Measurements from ENCODE around the gene DIP2C.

Gene DIP2C

GRCh38 chr10:668786-669485 is 20.5 kb downstream of the DIP2C start:
- Histone ChIP-seq H3K4me1 (ENCODE audit: control insufficient read depth, insufficient read depth, low read length) (no peaks in the 10 kb centered on the region), H3K9ac (ENCODE audit: low read length) (no peak overlapping the region), H3K36me3 (ENCODE audit: control insufficient read depth, insufficient read depth, low read length) (no peaks in the 10 kb centered on the region), H3K4me3 (ENCODE audit: low read length) (no peak overlapping the region), H3K9me3 (ENCODE audit: control insufficient read depth, low read length) (no peaks in the 10 kb centered on the region), H3K27me3 (ENCODE audit: control insufficient read depth, insufficient read depth, low read length) (no peaks in the 10 kb centered on the region)

- no peak overlapping the region for H3K9ac ChIP-seq (ENCODE audit: low read length)
- H3K36me3 ChIP-seq (ENCODE audit: control insufficient read depth, insufficient read depth, low read length), result no peaks in the 10 kb centered on the region
- no peaks in the 10 kb centered on the region for H3K27me3 ChIP-seq (ENCODE audit: control insufficient read depth, insufficient read depth, low read length)
- H3K4me1 ChIP-seq (ENCODE audit: control insufficient read depth, insufficient read depth, low read length), result no peaks in the 10 kb centered on the region
- H3K4me3 ChIP-seq (ENCODE audit: low read length), result no peak overlapping the region
- no peaks in the 10 kb centered on the region for H3K9me3 ChIP-seq (ENCODE audit: control insufficient read depth, low read length)
Observed at GRCh38 chr10:667602-668143, 21.8 kb downstream of the DIP2C start.

GRCh38 chr10:667096-667495 is 22.4 kb downstream of the DIP2C start:
- no peak overlapping the region for H3K9ac ChIP-seq (ENCODE audit: low read length)
- H3K4me3 ChIP-seq (ENCODE audit: low read length), result no peak overlapping the region
- H3K36me3 ChIP-seq (ENCODE audit: control insufficient read depth, insufficient read depth, low read length), result no peaks in the 10 kb centered on the region
- H3K9me3 ChIP-seq (ENCODE audit: control insufficient read depth, low read length), result no peaks in the 10 kb centered on the region
- H3K27me3 ChIP-seq (ENCODE audit: control insufficient read depth, insufficient read depth, low read length), result no peaks in the 10 kb centered on the region
- no peaks in the 10 kb centered on the region for H3K4me1 ChIP-seq (ENCODE audit: control insufficient read depth, insufficient read depth, low read length)

GRCh38 chr10:666237-667012 is 23.0 kb downstream of the DIP2C start:
- Histone ChIP-seq H3K9me3 (ENCODE audit: control insufficient read depth, low read length) (no peaks in the 10 kb centered on the region), H3K4me3 (ENCODE audit: low read length) (no peak overlapping the region), H3K9ac (ENCODE audit: low read length) (no peak overlapping the region)

GRCh38 chr10:665579-666091 is 23.8 kb downstream of the DIP2C start:
- Histone ChIP-seq H3K4me1 (ENCODE audit: control insufficient read depth, insufficient read depth, low read length) (peaks cover 9% of the 10 kb centered on the region), H3K9ac (ENCODE audit: low read length) (no peak overlapping the region), H3K9me3 (ENCODE audit: control insufficient read depth, low read length) (no peaks in the 10 kb centered on the region), H3K4me3 (ENCODE audit: low read length) (peak overlapping the region; percentile 12), H3K36me3 (ENCODE audit: control insufficient read depth, insufficient read depth, low read length) (no peaks in the 10 kb centered on the region), H3K27me3 (ENCODE audit: control insufficient read depth, insufficient read depth, low read length) (no peaks in the 10 kb centered on the region)

More at GRCh38 chr10:666237-667012, 23.0 kb downstream of the DIP2C start:
- Histone ChIP-seq H3K27me3 (ENCODE audit: control insufficient read depth, insufficient read depth, low read length) (no peaks in the 10 kb centered on the region), H3K36me3 (ENCODE audit: control insufficient read depth, insufficient read depth, low read length) (no peaks in the 10 kb centered on the region), H3K4me1 (ENCODE audit: control insufficient read depth, insufficient read depth, low read length) (peaks cover 1% of the 10 kb centered on the region)

- H3K9ac ChIP-seq (ENCODE audit: low read length), result no peak overlapping the region
- H3K4me1 ChIP-seq (ENCODE audit: control insufficient read depth, insufficient read depth, low read length), result peaks cover 9% of the 10 kb centered on the region
- H3K36me3 ChIP-seq (ENCODE audit: control insufficient read depth, insufficient read depth, low read length), result no peaks in the 10 kb centered on the region
- no peaks in the 10 kb centered on the region for H3K27me3 ChIP-seq (ENCODE audit: control insufficient read depth, insufficient read depth, low read length)
- no peaks in the 10 kb centered on the region for H3K9me3 ChIP-seq (ENCODE audit: control insufficient read depth, low read length)
- no peak overlapping the region for H3K4me3 ChIP-seq (ENCODE audit: low read length)
Observed at GRCh38 chr10:664893-665292, 24.6 kb downstream of the DIP2C start.

- Histone ChIP-seq H3K36me3 (ENCODE audit: control insufficient read depth, insufficient read depth, low read length) (no peaks in the 10 kb centered on the region), H3K9me3 (ENCODE audit: control insufficient read depth, low read length) (no peaks in the 10 kb centered on the region), H3K4me1 (ENCODE audit: control insufficient read depth, insufficient read depth, low read length) (peaks cover 9% of the 10 kb centered on the region), H3K9ac (ENCODE audit: low read length) (no peak overlapping the region), H3K4me3 (ENCODE audit: low read length) (no peak overlapping the region), H3K27me3 (ENCODE audit: control insufficient read depth, insufficient read depth, low read length) (no peaks in the 10 kb centered on the region)
Observed at GRCh38 chr10:664301-664700, 25.2 kb downstream of the DIP2C start.

- Histone ChIP-seq H3K9me3 (ENCODE audit: control insufficient read depth, low read length) (no peaks in the 10 kb centered on the region), H3K4me3 (ENCODE audit: low read length) (no peak overlapping the region), H3K4me1 (ENCODE audit: control insufficient read depth, insufficient read depth, low read length) (peaks cover 9% of the 10 kb centered on the region), H3K9ac (ENCODE audit: low read length) (no peak overlapping the region), H3K27me3 (ENCODE audit: control insufficient read depth, insufficient read depth, low read length) (no peaks in the 10 kb centered on the region), H3K36me3 (ENCODE audit: control insufficient read depth, insufficient read depth, low read length) (no peaks in the 10 kb centered on the region)
Observed at GRCh38 chr10:663831-664251, 25.6 kb downstream of the DIP2C start.

GRCh38 chr10:663466-663751 is 26.1 kb downstream of the DIP2C start:
- Histone ChIP-seq H3K9me3 (ENCODE audit: control insufficient read depth, low read length) (no peaks in the 10 kb centered on the region), H3K9ac (ENCODE audit: low read length) (no peak overlapping the region), H3K4me3 (ENCODE audit: low read length) (no peak overlapping the region), H3K36me3 (ENCODE audit: control insufficient read depth, insufficient read depth, low read length) (no peaks in the 10 kb centered on the region), H3K27me3 (ENCODE audit: control insufficient read depth, insufficient read depth, low read length) (no peaks in the 10 kb centered on the region), H3K4me1 (ENCODE audit: control insufficient read depth, insufficient read depth, low read length) (peaks cover 9% of the 10 kb centered on the region)

GRCh38 chr10:662686-663465 is 26.6 kb downstream of the DIP2C start:
- no peak overlapping the region for H3K9ac ChIP-seq (ENCODE audit: low read length)
- no peak overlapping the region for H3K4me3 ChIP-seq (ENCODE audit: low read length)
- H3K4me1 ChIP-seq (ENCODE audit: control insufficient read depth, insufficient read depth, low read length), result peaks cover 9% of the 10 kb centered on the region
- no peaks in the 10 kb centered on the region for H3K27me3 ChIP-seq (ENCODE audit: control insufficient read depth, insufficient read depth, low read length)
- no peaks in the 10 kb centered on the region for H3K9me3 ChIP-seq (ENCODE audit: control insufficient read depth, low read length)
- H3K36me3 ChIP-seq (ENCODE audit: control insufficient read depth, insufficient read depth, low read length), result no peaks in the 10 kb centered on the region

- H3K27me3 ChIP-seq (ENCODE audit: control insufficient read depth, insufficient read depth, low read length), result no peaks in the 10 kb centered on the region
- no peaks in the 10 kb centered on the region for H3K9me3 ChIP-seq (ENCODE audit: control insufficient read depth, low read length)
- no peaks in the 10 kb centered on the region for H3K36me3 ChIP-seq (ENCODE audit: control insufficient read depth, insufficient read depth, low read length)
- peaks cover 9% of the 10 kb centered on the region for H3K4me1 ChIP-seq (ENCODE audit: control insufficient read depth, insufficient read depth, low read length)
- no peak overlapping the region for H3K9ac ChIP-seq (ENCODE audit: low read length)
- no peak overlapping the region for H3K4me3 ChIP-seq (ENCODE audit: low read length)
Observed at GRCh38 chr10:662223-662605, 27.3 kb downstream of the DIP2C start.

Measured in mucosa of stomach (tissue), 1 donor.